ENCODE measurements around the gene OTOG. TPM values are rescaled to one million over a fixed set of nuclear protein-coding genes. Genes with fewer than 3 reads are reported as not detected.

Gene OTOG
- total and polyA plus RNA-seq, 9 donors = not detected

GRCh38 chr11:17563231-17563646 is 16.2 kb downstream of the OTOG start:
- Histone ChIP-seq H3K27ac (no peak overlapping the region), H3K4me3 (no peak overlapping the region), H3K4me1 (ENCODE audit: insufficient read depth) (no peaks in the 10 kb centered on the region), H3K9me3 (no peaks in the 10 kb centered on the region), H3K27me3 (no peaks in the 10 kb centered on the region), H3K36me3 (no peaks in the 10 kb centered on the region)
- TF ChIP-seq CTCF (IDR thresholded peaks at IDR 0.05) (no peak), POLR2A (IDR thresholded peaks at IDR 0.05) (no peak), EP300 (IDR thresholded peaks at IDR 0.05) (no peak)
- DNase-seq = no peak
- intact Hi-C loops (cut with DNase I) = no loop called here

- TF ChIP-seq POLR2A (IDR thresholded peaks at IDR 0.05) (no peak), EP300 (IDR thresholded peaks at IDR 0.05) (no peak), CTCF (IDR thresholded peaks at IDR 0.05) (no peak)
- Histone ChIP-seq H3K4me1 (ENCODE audit: insufficient read depth) (no peaks in the 10 kb centered on the region), H3K36me3 (no peaks in the 10 kb centered on the region), H3K27ac (no peak overlapping the region), H3K4me3 (no peak overlapping the region), H3K27me3 (no peaks in the 10 kb centered on the region), H3K9me3 (no peaks in the 10 kb centered on the region)
- DNase-seq = no peak
- intact Hi-C loops (cut with DNase I) = no loop called here
- 47 to 66% (median 48%) methylated on average over 4 of the region's 4 CpGs for WGBS, 3 donors
Measured at GRCh38 chr11:17563961-17564686, 17.1 kb downstream of the OTOG start.

GRCh38 chr11:17564687-17565042 is 17.6 kb downstream of the OTOG start:
- Histone ChIP-seq H3K4me3 (no peak overlapping the region), H3K27ac (no peak overlapping the region), H3K9me3 (no peaks in the 10 kb centered on the region), H3K27me3 (no peaks in the 10 kb centered on the region), H3K36me3 (no peaks in the 10 kb centered on the region), H3K4me1 (ENCODE audit: insufficient read depth) (no peaks in the 10 kb centered on the region)
- TF ChIP-seq EP300 (IDR thresholded peaks at IDR 0.05) (no peak), POLR2A (IDR thresholded peaks at IDR 0.05) (no peak), CTCF (IDR thresholded peaks at IDR 0.05) (no peak)
- no peak for DNase-seq
- 54 to 57% (median 55%) methylated on average over 2 of the region's 2 CpGs for WGBS, 3 donors
- intact Hi-C loops (cut with DNase I) = no loop called here

- Histone ChIP-seq H3K27me3 (no peaks in the 10 kb centered on the region), H3K9me3 (no peaks in the 10 kb centered on the region), H3K36me3 (no peaks in the 10 kb centered on the region), H3K4me1 (ENCODE audit: insufficient read depth) (no peaks in the 10 kb centered on the region), H3K27ac (no peak overlapping the region), H3K4me3 (no peak overlapping the region)
- TF ChIP-seq EP300 (IDR thresholded peaks at IDR 0.05) (no peak), POLR2A (IDR thresholded peaks at IDR 0.05) (no peak), CTCF (IDR thresholded peaks at IDR 0.05) (no peak)
- WGBS, 3 donors = 71 to 76% (median 72%) methylated on average over 4 of the region's 4 CpGs
- DNase-seq = no peak
- intact Hi-C loops (cut with DNase I) = no loop called here
Measured at GRCh38 chr11:17568944-17569343, 21.9 kb downstream of the OTOG start.

All from ovary (tissue), 9 donors.